Measurements from ENCODE around the gene CES4A.

- TF ChIP-seq ZNF513 (tag by site-specific recombination; IDR thresholded peaks at IDR 0.05) (no peak), ZNF121 (tag by site-specific recombination; IDR thresholded peaks at IDR 0.05) (no peak), ZNF521 (tag by site-specific recombination; IDR thresholded peaks at IDR 0.05) (no peak), ZNF600 (tag by site-specific recombination; IDR thresholded peaks at IDR 0.05) (no peak), CTCF (tag by site-specific recombination; IDR thresholded peaks at IDR 0.05) (no peak), ZBTB1 (tag by site-specific recombination; IDR thresholded peaks at IDR 0.05) (no peak), KLF1 (tag by site-specific recombination; IDR thresholded peaks at IDR 0.05) (no peak)
Measured at GRCh38 chr16:67034487-67034886, 46.1 kb downstream of the CES4A start.

Data from HEK293 (cell line).